Measurements from ENCODE around the gene FOXJ3. TPM values are rescaled to one million over a fixed set of nuclear protein-coding genes. Genes with fewer than 3 reads are reported as not detected.

Gene FOXJ3
- total RNA-seq, 4 donors from 2014 or later, result 31.2 to 88.4 (median 81.5) TPM

DNA sequence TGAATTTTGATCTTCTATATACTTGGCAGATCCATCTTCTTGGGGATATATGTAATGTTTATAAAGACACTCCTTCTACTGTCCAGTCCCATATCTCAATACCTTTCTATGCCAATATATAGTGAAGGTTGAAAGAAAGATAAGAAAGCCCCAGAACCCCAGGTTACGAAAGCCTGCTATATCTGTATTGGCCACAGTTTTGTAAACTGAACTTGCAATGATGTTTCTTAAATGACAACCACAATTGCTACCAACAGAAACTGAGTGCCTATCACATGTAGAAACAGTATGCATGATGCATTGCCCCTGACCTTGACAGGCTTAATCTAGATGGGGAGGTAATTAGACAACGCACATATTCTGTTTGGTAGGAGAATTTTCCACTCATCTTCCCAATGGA, 37.8 kb upstream of the FOXJ3 start:
- Histone ChIP-seq H3K4me1 (no peaks in the 10 kb centered on the region), H3K9me3 (no peaks in the 10 kb centered on the region), H3K36me3 (no peaks in the 10 kb centered on the region), H3K27me3 (no peaks in the 10 kb centered on the region), H3K27ac (no peak overlapping the region), H3K4me3 (no peak overlapping the region)
- DNase-seq, result no peak
- intact Hi-C loops (cut with DNase I; ENCODE audit: low total_unique reads), result no loop called here
- TF ChIP-seq POLR2A (IDR thresholded peaks at IDR 0.05), result no peak
- TF ChIP-seq, protein P1, sequence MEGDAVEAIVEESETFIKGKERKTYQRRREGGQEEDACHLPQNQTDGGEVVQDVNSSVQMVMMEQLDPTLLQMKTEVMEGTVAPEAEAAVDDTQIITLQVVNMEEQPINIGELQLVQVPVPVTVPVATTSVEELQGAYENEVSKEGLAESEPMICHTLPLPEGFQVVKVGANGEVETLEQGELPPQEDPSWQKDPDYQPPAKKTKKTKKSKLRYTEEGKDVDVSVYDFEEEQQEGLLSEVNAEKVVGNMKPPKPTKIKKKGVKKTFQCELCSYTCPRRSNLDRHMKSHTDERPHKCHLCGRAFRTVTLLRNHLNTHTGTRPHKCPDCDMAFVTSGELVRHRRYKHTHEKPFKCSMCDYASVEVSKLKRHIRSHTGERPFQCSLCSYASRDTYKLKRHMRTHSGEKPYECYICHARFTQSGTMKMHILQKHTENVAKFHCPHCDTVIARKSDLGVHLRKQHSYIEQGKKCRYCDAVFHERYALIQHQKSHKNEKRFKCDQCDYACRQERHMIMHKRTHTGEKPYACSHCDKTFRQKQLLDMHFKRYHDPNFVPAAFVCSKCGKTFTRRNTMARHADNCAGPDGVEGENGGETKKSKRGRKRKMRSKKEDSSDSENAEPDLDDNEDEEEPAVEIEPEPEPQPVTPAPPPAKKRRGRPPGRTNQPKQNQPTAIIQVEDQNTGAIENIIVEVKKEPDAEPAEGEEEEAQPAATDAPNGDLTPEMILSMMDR (IDR thresholded peaks at IDR 0.05), result no peak

DNA sequence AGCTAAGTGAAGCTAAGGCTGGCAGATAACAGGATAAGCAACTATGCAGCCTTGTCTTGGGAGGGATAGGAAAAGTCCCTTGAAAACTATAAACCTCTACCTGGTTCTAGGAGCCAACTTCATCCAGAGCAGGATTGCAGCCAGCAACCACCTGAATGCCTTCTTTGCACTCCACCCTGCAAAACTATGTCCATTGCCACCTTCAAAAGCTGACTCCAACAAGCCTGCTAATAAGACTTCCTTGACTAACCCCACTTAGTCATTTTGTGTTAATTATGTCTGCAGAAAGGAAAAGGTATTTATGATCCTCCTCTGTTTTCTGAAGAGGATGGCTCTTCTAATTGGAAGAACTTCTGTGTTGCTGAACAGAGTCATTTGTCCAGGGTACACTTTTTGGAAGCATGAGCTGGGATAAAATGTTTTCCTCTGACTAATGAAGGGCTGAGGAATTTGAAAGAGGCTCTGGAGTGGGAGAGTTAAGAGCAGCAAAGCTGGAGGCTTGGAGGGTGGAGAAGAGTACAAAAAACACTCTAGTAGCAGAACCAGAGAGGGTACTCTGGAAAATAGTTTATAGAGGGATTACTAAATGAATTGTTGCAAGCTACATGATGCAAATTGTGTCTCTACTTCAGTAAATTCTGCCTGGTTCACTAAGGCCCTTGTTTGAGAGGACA, 36.0 kb upstream of the FOXJ3 start:
- no peaks in the 10 kb centered on the region for H3K27me3 ChIP-seq
- no peak overlapping the region for H3K4me3 ChIP-seq
- TF ChIP-seq POLR2A (IDR thresholded peaks at IDR 0.05), result no peak
- TF ChIP-seq, protein P1 (IDR thresholded peaks at IDR 0.05), result no peak
- no peaks in the 10 kb centered on the region for H3K9me3 ChIP-seq
- DNase-seq, result no peak
- no peaks in the 10 kb centered on the region for H3K36me3 ChIP-seq
- intact Hi-C loops (cut with DNase I; ENCODE audit: low total_unique reads), result no loop called here
- H3K27ac ChIP-seq, result no peak overlapping the region
- H3K4me1 ChIP-seq, result no peaks in the 10 kb centered on the region

DNA sequence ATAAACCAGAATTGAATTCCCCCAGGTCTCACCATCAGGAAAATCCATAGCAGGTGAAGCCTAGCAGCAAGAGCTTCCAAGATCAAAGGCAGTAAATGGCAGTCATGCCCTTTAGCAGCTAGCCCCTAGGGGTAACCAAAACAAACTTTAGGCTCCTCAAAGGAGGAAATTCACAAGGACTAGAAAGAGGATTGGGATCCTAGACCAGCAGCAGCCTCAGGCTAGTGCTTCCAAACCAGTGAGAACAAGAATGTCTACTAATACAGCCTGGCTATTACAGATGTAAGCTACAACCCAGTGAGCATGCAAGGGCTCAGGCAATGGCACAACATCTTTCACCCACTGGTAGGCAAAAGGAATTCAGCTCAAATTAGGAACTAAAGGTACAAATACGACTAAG, 34.4 kb upstream of the FOXJ3 start:
- Histone ChIP-seq H3K4me1 (no peaks in the 10 kb centered on the region), H3K9me3 (no peaks in the 10 kb centered on the region), H3K36me3 (no peaks in the 10 kb centered on the region), H3K4me3 (no peak overlapping the region), H3K27me3 (no peaks in the 10 kb centered on the region), H3K27ac (no peak overlapping the region)
- TF ChIP-seq, protein P1 (IDR thresholded peaks at IDR 0.05), result no peak
- TF ChIP-seq POLR2A (IDR thresholded peaks at IDR 0.05), result no peak
- intact Hi-C loops (cut with DNase I; ENCODE audit: low total_unique reads), result no loop called here
- DNase-seq, result no peak

DNA sequence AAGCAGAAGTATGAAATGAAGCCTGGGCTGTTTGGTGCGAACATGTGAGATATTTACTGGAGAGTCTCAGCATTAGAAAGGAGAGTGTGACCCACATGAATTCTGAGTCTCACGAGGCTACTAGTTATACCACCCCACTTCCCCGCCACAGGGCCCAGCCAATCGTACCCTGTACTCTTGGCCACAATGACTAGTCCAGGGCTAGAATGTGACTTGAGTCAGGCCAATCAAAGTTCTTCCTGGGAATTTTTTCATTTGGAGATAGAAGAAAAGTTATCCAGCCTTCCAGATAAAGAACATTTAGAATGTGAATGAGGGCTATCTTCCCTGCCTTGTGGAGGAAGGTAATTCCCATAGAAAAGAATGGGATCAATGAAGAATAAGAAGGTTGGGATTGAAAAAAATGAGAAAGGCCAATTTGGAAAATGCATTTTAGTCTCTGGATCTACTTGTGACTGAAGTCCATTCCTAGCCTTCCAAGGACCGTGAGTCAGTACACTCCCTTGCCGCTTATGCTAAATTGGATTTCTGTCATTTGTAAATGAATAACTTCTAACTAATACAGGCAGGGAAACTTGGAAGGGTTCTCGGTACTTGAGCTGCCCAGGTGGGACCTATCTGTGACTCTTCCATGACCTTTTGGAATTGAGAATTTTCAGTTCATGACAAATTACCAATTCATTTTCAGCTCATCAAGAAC, 33.2 kb upstream of the FOXJ3 start:
- Histone ChIP-seq H3K36me3 (no peaks in the 10 kb centered on the region), H3K4me3 (no peak overlapping the region), H3K4me1 (no peaks in the 10 kb centered on the region), H3K27ac (no peak overlapping the region), H3K9me3 (no peaks in the 10 kb centered on the region), H3K27me3 (no peaks in the 10 kb centered on the region)
- no peak for DNase-seq
- intact Hi-C loops (cut with DNase I; ENCODE audit: low total_unique reads), result no loop called here
- no peak for TF ChIP-seq POLR2A (IDR thresholded peaks at IDR 0.05)
- TF ChIP-seq, protein P1 (IDR thresholded peaks at IDR 0.05), result no peak

DNA sequence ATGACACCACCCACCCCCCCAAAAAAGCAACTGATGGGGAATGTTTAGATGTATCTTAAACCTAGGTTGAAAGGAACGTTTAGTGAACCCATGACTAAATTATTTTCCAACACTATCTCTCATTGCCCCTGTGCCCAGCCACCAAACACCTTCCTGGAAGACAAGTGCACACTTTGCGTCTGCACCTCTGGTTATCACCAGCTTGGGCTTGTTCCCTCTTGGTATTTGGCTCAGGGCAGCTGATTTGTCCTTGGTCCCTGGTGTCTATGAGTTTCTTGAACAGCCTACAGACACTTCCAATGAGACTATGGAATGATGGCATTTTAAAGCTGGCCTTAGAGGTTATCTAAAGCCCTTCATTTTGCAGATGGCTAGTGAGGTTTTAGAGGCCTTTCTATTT, 30.1 kb upstream of the FOXJ3 start:
- DNase-seq, result no peak
- H3K27ac ChIP-seq, result no peak overlapping the region
- H3K9me3 ChIP-seq, result no peaks in the 10 kb centered on the region
- no peak overlapping the region for H3K4me3 ChIP-seq
- no peak for TF ChIP-seq POLR2A (IDR thresholded peaks at IDR 0.05)
- TF ChIP-seq, protein P1 (IDR thresholded peaks at IDR 0.05), result no peak
- H3K4me1 ChIP-seq, result no peaks in the 10 kb centered on the region
- intact Hi-C loops (cut with DNase I; ENCODE audit: low total_unique reads), result no loop called here
- H3K27me3 ChIP-seq, result no peaks in the 10 kb centered on the region
- no peaks in the 10 kb centered on the region for H3K36me3 ChIP-seq

Data from uterus (tissue), 4 donors.